ENCODE measurements around the gene IQSEC3.
"Not testable (repeated sequence)": the region's sequence is repeated elsewhere in the genome, so short reads cannot be mapped to it uniquely, and the experiment has no call there.

The IQSEC3 gene

GRCh38 chr12:45235-45990 is 21.2 kb upstream of the IQSEC3 start:
- not testable (repeated sequence) for H3K4me3 ChIP-seq (ENCODE audit: insufficient read depth in 1 of 2, low read depth in 1 of 2, low read length in 2 of 2); H3K27me3 ChIP-seq (ENCODE audit: control insufficient read depth in 1 of 2, insufficient read depth in 1 of 2, low read length in 2 of 2); H3K23ac ChIP-seq (ENCODE audit: low read length in 2 of 2); H2AK5ac ChIP-seq (ENCODE audit: low read length, severe bottlenecking); H4K91ac ChIP-seq (ENCODE audit: low read length); H3K9me3 ChIP-seq (ENCODE audit: control insufficient read depth, low read length); H2BK15ac ChIP-seq (ENCODE audit: low read depth, poor library complexity, severe bottlenecking); H3K79me1 ChIP-seq (replicated peaks; ENCODE audit: low read length, poor library complexity, severe bottlenecking); H4K8ac ChIP-seq (ENCODE audit: low read length); H3K36me3 ChIP-seq (ENCODE audit: control insufficient read depth in 1 of 2, insufficient read depth in 2 of 2, low read depth in 1 of 2, low read length in 2 of 2); H3K4ac ChIP-seq (ENCODE audit: low read depth in 1 of 2, low read length in 2 of 2); H3K4me1 ChIP-seq (ENCODE audit: control insufficient read depth, insufficient read depth, low read depth, low read length); H3K14ac ChIP-seq (ENCODE audit: low read length in 2 of 2); H2BK120ac ChIP-seq (ENCODE audit: low read depth, low read length); H3K27ac ChIP-seq (ENCODE audit: low read length, poor library complexity, severe bottlenecking); DNase-seq; H2AFZ ChIP-seq (ENCODE audit: low read depth, low read length); H3K9ac ChIP-seq (ENCODE audit: low read length); H2BK12ac ChIP-seq (ENCODE audit: low read length in 2 of 2); H2BK5ac ChIP-seq (ENCODE audit: low read depth, low read length, poor library complexity, severe bottlenecking); H3K4me2 ChIP-seq (ENCODE audit: low read length, poor library complexity, severe bottlenecking)
- 70% methylated on average over 2 of the region's 6 CpGs for WGBS
- peak overlapping the region in 1 of 2 experiments; percentile 21 for H3K18ac ChIP-seq (ENCODE audit: low read depth in 1 of 2, low read length in 2 of 2)

DNA sequence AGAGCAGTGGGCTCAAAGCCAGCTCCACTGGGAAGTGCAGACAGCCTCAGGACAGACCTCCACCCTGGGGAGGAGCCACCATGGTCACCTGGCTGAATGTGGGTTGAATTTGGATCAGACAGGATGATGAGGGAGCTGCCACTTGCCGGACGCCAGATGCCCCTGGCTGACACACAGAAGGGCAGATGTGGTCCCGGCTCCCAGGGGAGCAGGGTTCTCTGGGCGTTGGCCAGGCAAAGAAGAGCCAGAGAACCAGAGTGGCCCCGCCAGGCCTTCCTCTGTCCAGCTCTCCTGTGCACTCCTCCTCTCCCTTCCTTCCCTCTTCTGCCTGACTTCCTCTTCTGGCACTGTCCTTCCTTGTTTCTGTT is 20.6 kb upstream of the IQSEC3 start:
- WGBS, result no CpG with 5 or more reads among the region's 5 CpGs
- not testable (repeated sequence) for H3K4me3 ChIP-seq (ENCODE audit: insufficient read depth in 1 of 2, low read depth in 1 of 2, low read length in 2 of 2); H3K4ac ChIP-seq (ENCODE audit: low read depth in 1 of 2, low read length in 2 of 2); H2BK5ac ChIP-seq (ENCODE audit: low read depth, low read length, poor library complexity, severe bottlenecking); H3K4me1 ChIP-seq (ENCODE audit: control insufficient read depth, insufficient read depth, low read depth, low read length); H3K4me2 ChIP-seq (ENCODE audit: low read length, poor library complexity, severe bottlenecking); H2BK15ac ChIP-seq (ENCODE audit: low read depth, poor library complexity, severe bottlenecking); H2AFZ ChIP-seq (ENCODE audit: low read depth, low read length); H3K14ac ChIP-seq (ENCODE audit: low read length in 2 of 2); H3K27me3 ChIP-seq (ENCODE audit: control insufficient read depth in 1 of 2, insufficient read depth in 1 of 2, low read length in 2 of 2); H3K79me1 ChIP-seq (replicated peaks; ENCODE audit: low read length, poor library complexity, severe bottlenecking); H3K23ac ChIP-seq (ENCODE audit: low read length in 2 of 2); H3K27ac ChIP-seq (ENCODE audit: low read length, poor library complexity, severe bottlenecking); H3K18ac ChIP-seq (ENCODE audit: low read depth in 1 of 2, low read length in 2 of 2); H4K91ac ChIP-seq (ENCODE audit: low read length); H2BK120ac ChIP-seq (ENCODE audit: low read depth, low read length); H2AK5ac ChIP-seq (ENCODE audit: low read length, severe bottlenecking); H2BK12ac ChIP-seq (ENCODE audit: low read length in 2 of 2); H3K9ac ChIP-seq (ENCODE audit: low read length); H3K36me3 ChIP-seq (ENCODE audit: control insufficient read depth in 1 of 2, insufficient read depth in 2 of 2, low read depth in 1 of 2, low read length in 2 of 2); H4K8ac ChIP-seq (ENCODE audit: low read length); DNase-seq; H3K9me3 ChIP-seq (ENCODE audit: control insufficient read depth, low read length)

DNA sequence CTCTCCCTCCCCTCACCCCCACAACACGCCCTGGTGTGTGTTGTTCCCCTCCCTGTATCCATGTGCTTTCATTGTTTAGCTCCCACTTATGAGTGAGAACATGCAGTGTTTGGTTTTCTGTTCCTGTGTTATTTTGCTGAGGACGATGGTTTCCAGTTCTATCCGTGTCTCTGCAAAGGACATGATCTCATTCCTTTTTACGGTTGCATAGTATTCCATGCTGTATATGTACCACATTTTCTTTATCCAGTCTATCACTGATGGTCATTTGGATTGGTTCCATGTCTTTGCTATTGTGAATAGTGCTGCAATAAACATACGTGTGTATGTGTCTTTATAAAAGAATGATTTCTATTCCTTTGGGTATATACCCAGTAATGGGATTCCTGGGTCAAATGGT is 20.0 kb upstream of the IQSEC3 start:
- not testable (repeated sequence) for H2BK15ac ChIP-seq (ENCODE audit: low read depth, poor library complexity, severe bottlenecking); H4K91ac ChIP-seq (ENCODE audit: low read length); H2BK5ac ChIP-seq (ENCODE audit: low read depth, low read length, poor library complexity, severe bottlenecking); H3K4me1 ChIP-seq (ENCODE audit: control insufficient read depth, insufficient read depth, low read depth, low read length); DNase-seq; H3K9me3 ChIP-seq (ENCODE audit: control insufficient read depth, low read length); H2BK12ac ChIP-seq (ENCODE audit: low read length in 2 of 2); H3K4ac ChIP-seq (ENCODE audit: low read depth in 1 of 2, low read length in 2 of 2); H3K4me3 ChIP-seq (ENCODE audit: insufficient read depth in 1 of 2, low read depth in 1 of 2, low read length in 2 of 2); H3K27me3 ChIP-seq (ENCODE audit: control insufficient read depth in 1 of 2, insufficient read depth in 1 of 2, low read length in 2 of 2); H3K14ac ChIP-seq (ENCODE audit: low read length in 2 of 2); H3K79me1 ChIP-seq (replicated peaks; ENCODE audit: low read length, poor library complexity, severe bottlenecking); H2AFZ ChIP-seq (ENCODE audit: low read depth, low read length); H4K8ac ChIP-seq (ENCODE audit: low read length); H3K27ac ChIP-seq (ENCODE audit: low read length, poor library complexity, severe bottlenecking); H3K18ac ChIP-seq (ENCODE audit: low read depth in 1 of 2, low read length in 2 of 2); H3K9ac ChIP-seq (ENCODE audit: low read length); H3K4me2 ChIP-seq (ENCODE audit: low read length, poor library complexity, severe bottlenecking); H2AK5ac ChIP-seq (ENCODE audit: low read length, severe bottlenecking); H2BK120ac ChIP-seq (ENCODE audit: low read depth, low read length); H3K23ac ChIP-seq (ENCODE audit: low read length in 2 of 2); H3K36me3 ChIP-seq (ENCODE audit: control insufficient read depth in 1 of 2, insufficient read depth in 2 of 2, low read depth in 1 of 2, low read length in 2 of 2)
- 88% methylated on average over 4 of the region's 5 CpGs for WGBS

DNA sequence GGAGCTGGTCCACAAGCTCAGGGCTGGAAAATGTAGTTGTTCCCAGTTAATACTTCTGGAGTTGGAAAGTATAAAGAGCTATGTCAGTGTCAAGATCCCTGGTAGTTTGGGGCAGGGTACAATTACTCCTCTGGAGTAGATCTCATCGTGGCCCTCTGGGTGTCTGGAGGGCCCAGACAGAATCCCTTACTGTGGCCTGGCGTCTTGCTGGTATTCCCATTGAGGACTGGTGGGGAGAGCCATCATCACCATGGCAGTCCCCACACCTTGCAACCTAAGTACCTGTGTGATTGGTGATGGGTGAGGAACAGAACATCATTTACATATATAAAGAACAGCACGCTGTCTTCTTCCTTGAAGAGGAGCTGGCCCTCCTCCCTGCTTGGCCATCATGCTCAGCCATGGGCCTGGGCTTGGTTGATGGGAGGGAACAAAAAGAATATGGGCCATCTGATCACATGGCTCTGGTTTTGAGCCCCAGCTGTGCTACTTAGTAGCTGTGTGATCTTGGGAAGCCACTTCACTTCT is 18.8 kb upstream of the IQSEC3 start:
- not testable (repeated sequence) for DNase-seq; H2AFZ ChIP-seq (ENCODE audit: low read depth, low read length); H3K36me3 ChIP-seq (ENCODE audit: control insufficient read depth in 1 of 2, insufficient read depth in 2 of 2, low read depth in 1 of 2, low read length in 2 of 2); H3K18ac ChIP-seq (ENCODE audit: low read depth in 1 of 2, low read length in 2 of 2); H4K8ac ChIP-seq (ENCODE audit: low read length); H3K23ac ChIP-seq (ENCODE audit: low read length in 2 of 2); H3K4ac ChIP-seq (ENCODE audit: low read depth in 1 of 2, low read length in 2 of 2); H2BK12ac ChIP-seq (ENCODE audit: low read length in 2 of 2); H2BK5ac ChIP-seq (ENCODE audit: low read depth, low read length, poor library complexity, severe bottlenecking); H3K9ac ChIP-seq (ENCODE audit: low read length); H3K4me1 ChIP-seq (ENCODE audit: control insufficient read depth, insufficient read depth, low read depth, low read length); H2BK15ac ChIP-seq (ENCODE audit: low read depth, poor library complexity, severe bottlenecking); H3K9me3 ChIP-seq (ENCODE audit: control insufficient read depth, low read length); H2AK5ac ChIP-seq (ENCODE audit: low read length, severe bottlenecking); H3K14ac ChIP-seq (ENCODE audit: low read length in 2 of 2); H4K91ac ChIP-seq (ENCODE audit: low read length); H2BK120ac ChIP-seq (ENCODE audit: low read depth, low read length); H3K79me1 ChIP-seq (replicated peaks; ENCODE audit: low read length, poor library complexity, severe bottlenecking); H3K4me2 ChIP-seq (ENCODE audit: low read length, poor library complexity, severe bottlenecking); H3K27ac ChIP-seq (ENCODE audit: low read length, poor library complexity, severe bottlenecking); H3K4me3 ChIP-seq (ENCODE audit: insufficient read depth in 1 of 2, low read depth in 1 of 2, low read length in 2 of 2)
- peaks cover 7 to 10% of the 10 kb centered on the region in 2 experiments for H3K27me3 ChIP-seq (ENCODE audit: control insufficient read depth in 1 of 2, insufficient read depth in 1 of 2, low read length in 2 of 2)
- 77% methylated on average over 1 of the region's 3 CpGs for WGBS
